Brain pericyte (primary cell): Measurements from ENCODE around the gene KCNIP4.

Experiments
- DNase-seq: peaks from one replicate; pipeline ENCODE4 v3.0.0-alpha.2; 2012; ENCODE audit warnings: low read depth, low spot score

The KCNIP4 gene

GRCh38 chr4:21577056-21577455 is 371.5 kb downstream of the KCNIP4 start:
- DNase-seq: no peak

- no peak for DNase-seq
Observed at GRCh38 chr4:21571100-21571499, 377.5 kb downstream of the KCNIP4 start.

- DNase-seq: no peak
Observed at GRCh38 chr4:21569638-21570037, 378.9 kb downstream of the KCNIP4 start.

GRCh38 chr4:21555083-21555482 is 393.5 kb downstream of the KCNIP4 start:
- no peak for DNase-seq

- DNase-seq: no peak
Observed at GRCh38 chr4:21554500-21554899, 394.1 kb downstream of the KCNIP4 start.

GRCh38 chr4:21554066-21554465 is 394.5 kb downstream of the KCNIP4 start:
- DNase-seq: no peak

GRCh38 chr4:21552455-21552854 is 396.1 kb downstream of the KCNIP4 start:
- DNase-seq: no peak

- no peak for DNase-seq
Observed at GRCh38 chr4:21544955-21545354, 403.6 kb downstream of the KCNIP4 start.

- DNase-seq: no peak
Observed at GRCh38 chr4:21544415-21544814, 404.2 kb downstream of the KCNIP4 start.

- no peak for DNase-seq
Observed at GRCh38 chr4:21543514-21543913, 405.1 kb downstream of the KCNIP4 start.

- no peak for DNase-seq
Observed at GRCh38 chr4:21535898-21536297, 412.7 kb downstream of the KCNIP4 start.

GRCh38 chr4:21531048-21531447 is 417.5 kb downstream of the KCNIP4 start:
- no peak for DNase-seq

- DNase-seq: no peak
Observed at GRCh38 chr4:21529214-21529613, 419.4 kb downstream of the KCNIP4 start.

GRCh38 chr4:21522296-21522695 is 426.3 kb downstream of the KCNIP4 start:
- no peak for DNase-seq

GRCh38 chr4:21517126-21517859 is 431.3 kb downstream of the KCNIP4 start:
- no peak for DNase-seq

- DNase-seq: no peak
Observed at GRCh38 chr4:21514022-21514694, 434.4 kb downstream of the KCNIP4 start.

- peak; percentile 5 for DNase-seq
Observed at GRCh38 chr4:21512353-21512752, 436.2 kb downstream of the KCNIP4 start.

GRCh38 chr4:21507439-21507838 is 441.1 kb downstream of the KCNIP4 start:
- DNase-seq: no peak

GRCh38 chr4:21490682-21491081 is 457.9 kb downstream of the KCNIP4 start:
- no peak for DNase-seq

GRCh38 chr4:21476757-21477156 is 471.8 kb downstream of the KCNIP4 start:
- DNase-seq: no peak

GRCh38 chr4:21474195-21474594 is 474.4 kb downstream of the KCNIP4 start:
- DNase-seq: no peak

- DNase-seq: no peak
Observed at GRCh38 chr4:21470535-21470934, 478.0 kb downstream of the KCNIP4 start.
